DMS53 treated with DMSO at 0.1 percent for 48 hours (cell line): ENCODE results near the gene XRCC1.

Source experiments
- DNase-seq: peaks from one replicate; lab custom pipeline; 2025; ENCODE audit not compliant: unreplicated experiment; lab: John Stamatoyannopoulos, UW

The XRCC1 gene

GRCh38 chr19:43578787-43579186 lies 3.5 kb upstream of the XRCC1 start:
- DNase-seq = no peak

GRCh38 chr19:43575955-43576878 lies 890 bp upstream of the XRCC1 start:
- peak; percentile 14 for DNase-seq

GRCh38 chr19:43574424-43575155 lies 737 bp downstream of the XRCC1 start:
- DNase-seq = no peak

GRCh38 chr19:43572171-43572588 lies 3.1 kb downstream of the XRCC1 start:
- peak; percentile 97 for DNase-seq

GRCh38 chr19:43570174-43570791 lies 5.0 kb downstream of the XRCC1 start:
- DNase-seq = peak; percentile 30

GRCh38 chr19:43569657-43570056 lies 5.7 kb downstream of the XRCC1 start:
- DNase-seq = no peak

- DNase-seq = no peak
These were observed 10.5 kb downstream of the XRCC1 start for GRCh38 chr19:43564800-43565199.

- no peak for DNase-seq
These were observed 11.4 kb downstream of the XRCC1 start for GRCh38 chr19:43563816-43564457.

GRCh38 chr19:43562698-43563241 lies 12.6 kb downstream of the XRCC1 start:
- DNase-seq = no peak

GRCh38 chr19:43562226-43562697 lies 13.1 kb downstream of the XRCC1 start:
- DNase-seq = no peak

- no peak for DNase-seq
These were observed 14.0 kb downstream of the XRCC1 start for GRCh38 chr19:43561139-43561970.

GRCh38 chr19:43560687-43561086 lies 14.6 kb downstream of the XRCC1 start:
- DNase-seq = no peak

- DNase-seq = peak; percentile 49
These were observed 20.0 kb downstream of the XRCC1 start for GRCh38 chr19:43555185-43555770.

- no peak for DNase-seq
These were observed 20.9 kb downstream of the XRCC1 start for GRCh38 chr19:43554317-43554895.

- DNase-seq = no peak
These were observed 21.7 kb downstream of the XRCC1 start for GRCh38 chr19:43553656-43554055.

- no peak for DNase-seq
These were observed 22.7 kb downstream of the XRCC1 start for GRCh38 chr19:43552616-43553015.

- no peak for DNase-seq
These were observed 23.2 kb downstream of the XRCC1 start for GRCh38 chr19:43552198-43552450.

GRCh38 chr19:43551399-43552197 lies 23.7 kb downstream of the XRCC1 start:
- DNase-seq = no peak

- DNase-seq = no peak
These were observed 26.6 kb downstream of the XRCC1 start for GRCh38 chr19:43548706-43549105.
